GM12874 (cell line): ENCODE data around the gene TAT.

Experiments used
- CTCF ChIP-seq: IDR thresholded peaks from 2 replicates; pipeline ENCODE4 v1.5.1; 2011; ENCODE audit warnings: low read depth, mild to moderate bottlenecking, control low read depth, low read length, moderate library complexity; ENCODE audit not compliant: insufficient read depth

The TAT gene

DNA sequence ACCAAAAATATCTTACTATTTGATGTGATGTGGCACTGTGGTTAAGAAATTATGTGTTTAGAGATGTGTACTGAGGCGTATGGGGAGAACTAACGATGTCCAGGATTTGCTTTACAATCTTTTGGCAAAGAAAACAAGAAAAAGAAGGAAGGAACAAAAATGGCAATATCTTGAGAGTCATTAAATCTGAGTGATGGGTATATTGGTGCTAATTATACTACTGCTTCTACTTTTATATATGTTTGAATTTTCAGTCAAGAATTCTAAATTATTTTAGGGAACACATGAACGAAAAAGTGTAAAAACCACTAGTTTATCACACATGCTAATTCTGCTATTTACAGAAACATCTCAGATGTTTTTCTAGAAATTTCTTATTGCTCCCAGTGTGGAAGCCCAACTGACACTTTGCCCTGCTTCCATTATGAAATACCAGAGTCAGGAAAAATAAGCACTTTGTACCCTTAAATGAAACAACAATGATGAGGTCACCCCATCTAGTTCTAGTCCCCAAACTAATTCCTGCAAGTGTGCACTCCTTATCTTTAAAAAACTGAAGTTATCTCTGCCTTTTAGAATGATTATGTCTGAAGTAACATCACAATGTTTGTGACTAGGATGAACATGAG lies 18.8 kb downstream of the TAT start:
- TF ChIP-seq CTCF, result no peak

DNA sequence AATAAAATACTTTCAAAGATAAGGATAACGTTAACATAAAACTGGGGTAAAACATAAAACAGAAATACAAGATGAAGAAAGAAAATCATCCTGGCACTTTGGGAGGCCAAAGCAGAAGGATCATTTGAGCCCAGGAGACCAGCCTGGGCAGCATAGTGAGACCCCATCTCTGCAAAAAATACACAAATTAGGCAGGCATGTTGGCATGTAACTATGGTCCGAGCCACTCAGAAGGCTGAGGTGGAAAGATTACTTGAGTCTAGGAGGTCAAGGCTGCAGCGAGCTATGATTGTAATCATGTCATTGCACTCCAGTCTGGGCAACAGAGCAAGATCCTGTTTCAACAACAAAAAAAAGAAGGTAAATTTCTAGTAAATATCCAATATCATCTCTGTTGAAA lies 19.6 kb downstream of the TAT start:
- no peak for TF ChIP-seq CTCF

GRCh38 chr16:71555230-71555891 lies 21.5 kb downstream of the TAT start:
- no peak for TF ChIP-seq CTCF

DNA sequence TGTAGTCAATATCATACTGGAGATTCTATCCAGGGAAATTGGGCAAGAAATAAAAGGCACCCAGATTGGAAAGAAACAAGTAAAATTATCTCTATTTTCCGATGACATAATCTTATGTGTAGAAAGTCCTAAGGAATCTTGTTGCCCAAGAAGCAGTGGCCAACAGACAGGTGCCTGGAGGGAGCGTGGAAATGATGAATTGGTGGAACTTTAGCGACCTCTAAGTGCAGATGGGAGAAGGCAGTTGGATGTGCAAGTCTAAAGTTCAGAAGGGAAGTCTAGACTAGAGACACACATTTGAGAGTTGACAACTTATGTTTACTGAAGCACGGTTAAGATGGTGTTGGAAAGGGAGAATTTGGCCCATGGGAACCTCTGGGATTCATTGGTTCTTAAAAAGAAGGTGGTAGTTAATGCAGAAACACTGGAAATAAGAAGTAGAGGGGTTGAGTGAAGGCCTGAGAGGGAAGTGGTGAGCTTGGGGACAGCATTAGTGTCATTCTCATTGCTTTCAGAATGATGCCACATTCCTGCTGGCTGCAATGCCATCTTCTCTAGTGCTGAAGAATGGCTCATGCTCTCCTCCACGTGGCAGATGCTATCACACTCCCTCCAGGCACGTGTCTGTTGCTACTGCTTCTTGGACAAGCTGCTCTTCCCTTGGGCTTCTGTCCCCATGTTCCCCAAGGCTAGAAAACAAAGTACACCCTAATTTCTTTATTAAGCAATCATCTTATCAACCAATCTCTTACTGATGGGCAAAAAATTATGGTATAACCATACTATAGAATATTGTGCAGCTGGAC lies 24.0 kb downstream of the TAT start:
- TF ChIP-seq CTCF, result no peak

DNA sequence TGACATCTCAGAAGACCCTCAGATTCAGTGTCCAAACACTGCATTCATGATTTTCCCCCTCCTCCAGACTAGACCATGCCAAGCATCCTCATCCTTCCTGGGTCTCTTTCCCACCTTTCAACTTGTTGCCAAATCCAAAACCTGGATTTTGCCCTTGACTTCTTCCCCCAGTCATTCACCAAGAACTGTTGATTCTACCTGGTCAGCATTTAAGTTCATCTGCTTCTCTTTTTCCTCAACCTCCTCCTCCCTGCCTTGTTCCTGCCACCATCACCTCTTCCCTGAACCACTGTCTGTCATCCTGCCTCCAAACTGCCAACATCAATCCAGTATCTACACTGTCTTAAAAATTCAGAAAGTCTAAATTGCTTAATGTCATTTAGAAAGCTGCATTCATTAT lies 29.7 kb downstream of the TAT start:
- no peak for TF ChIP-seq CTCF

DNA sequence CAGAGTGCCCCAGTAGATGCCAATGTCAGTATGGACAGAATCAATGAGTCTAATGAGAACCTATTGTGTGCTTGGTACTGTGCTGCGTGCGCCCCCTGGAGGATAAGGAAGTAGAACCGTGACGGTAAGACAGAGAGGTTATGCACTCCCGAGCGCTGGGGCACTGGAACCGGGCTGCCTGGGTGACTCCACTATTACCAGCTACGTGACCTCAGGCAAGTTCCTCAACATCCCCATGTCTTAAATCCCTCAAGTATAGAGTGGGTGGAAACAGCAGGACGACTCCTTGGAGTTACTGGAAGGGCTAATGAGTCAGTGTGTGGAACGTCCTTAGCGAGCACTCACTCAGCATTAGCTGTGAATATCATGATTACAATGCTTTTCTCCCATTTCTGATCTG lies 34.5 kb downstream of the TAT start:
- TF ChIP-seq CTCF, result peak; percentile 85

GRCh38 chr16:71537643-71538042 lies 39.2 kb downstream of the TAT start:
- peak; percentile 76 for TF ChIP-seq CTCF
